Endothelial cell of umbilical vein (primary cell): ENCODE data around the gene DIAPH1. TPM values are rescaled to one million over a fixed set of nuclear protein-coding genes. Genes with fewer than 3 reads are reported as not detected.

Experiments
- BruUV-seq: library from RNA; stranded (reverse); fragments of 400-500 nt; replicated peaks from 2 replicates; lab custom pipeline; 2021; lab: Mats Ljungman, UMichigan
- CTCF ChIA-PET: fragments of 300-600, 350-600 bp; sonication (Branson Sonifier 250); formaldehyde crosslinking; loops from one replicate; lab custom pipeline; 2021; ENCODE audit warnings: antibody characterized with exemption, inconsistent platforms; lab: Charles Lee
- POLR2A ChIA-PET: fragments of 300-600, 350-600 bp; sonication (Branson Sonifier 250); formaldehyde crosslinking; loops from one replicate; lab custom pipeline; 2021; ENCODE audit warnings: antibody characterized with exemption, inconsistent platforms; lab: Charles Lee
- DNase-seq: peaks from one replicate; pipeline ENCODE4 v3.0.0-alpha.2; 2011; ENCODE audit warnings: low read depth, low spot score
- FAIRE-seq: peaks from 2 replicates; lab custom pipeline; 2011; peaks lifted over from hg19 to GRCh38; lab: Jason Lieb, UNC
- H2AFZ ChIP-seq: 2 replicates; pipeline ENCODE4 v1.6.0; 2012; ENCODE audit warnings: low read depth, low read length, control low read depth, inconsistent platforms
- H3K27ac ChIP-seq: 2 replicates; pipeline ENCODE4 v1.5.1; 2011; ENCODE audit warnings: low read depth, mild to moderate bottlenecking, control low read depth, low read length, moderate library complexity; ENCODE audit not compliant: insufficient read depth
- H3K27me3 ChIP-seq, 2 experiments: 2 replicates each; pipeline versions ENCODE4 v1.6.0 to v1.6.1; 2011; ENCODE audit warnings: low read length in 2 of 2, mixed read lengths in 1 of 2; ENCODE audit not compliant: control insufficient read depth in 2 of 2, insufficient read depth in 2 of 2
- H3K36me3 ChIP-seq, 2 experiments: 2 replicates in 1 of 2; 3 replicates in 1 of 2; pipeline ENCODE4 v1.5.1; 2011; ENCODE audit warnings: low read length in 2 of 2, mild to moderate bottlenecking in 1 of 2, moderate library complexity in 1 of 2; ENCODE audit not compliant: control insufficient read depth in 2 of 2, insufficient read depth in 2 of 2; ENCODE audit errors: extremely low read depth in 1 of 2
- H3K4me1 ChIP-seq: 3 replicates; pipeline ENCODE4 v1.5.1; 2011; ENCODE audit warnings: mild to moderate bottlenecking, low read length; ENCODE audit not compliant: control insufficient read depth, insufficient read depth; ENCODE audit errors: extremely low read depth
- H3K4me2 ChIP-seq: 2 replicates; pipeline ENCODE4 v1.6.1; 2011; ENCODE audit warnings: low read length, control low read depth, mixed read lengths; ENCODE audit not compliant: insufficient read depth
- H3K4me3 ChIP-seq, 3 experiments: fragments of 200-600 bp in 1 of 3; sonication (generic), shearing (Covaris generic) in 1 of 3; replicated peaks in 1 of 3; 2 replicates each; pipeline ENCODE4 v1.5.1; 2011 to 2016; ENCODE audit warnings: control low read depth in 3 of 3, low read length in 3 of 3, mild to moderate bottlenecking in 2 of 3, inconsistent platforms in 1 of 3, low read depth in 1 of 3, moderate library complexity in 1 of 3; ENCODE audit not compliant: insufficient read depth in 1 of 3
- H3K79me2 ChIP-seq: 2 replicates; pipeline ENCODE4 v1.6.0; 2012; ENCODE audit warnings: low read length, inconsistent platforms; ENCODE audit not compliant: control insufficient read depth, insufficient read depth
- H3K9ac ChIP-seq: replicated peaks from 2 replicates; pipeline ENCODE3; 2011; ENCODE audit warnings: low read length, control low read depth; ENCODE audit not compliant: insufficient read depth; ENCODE audit errors: extremely low read depth
- H3K9me1 ChIP-seq: replicated peaks from 3 replicates; pipeline ENCODE4 v1.6.0; 2011; ENCODE audit warnings: mild to moderate bottlenecking, low read length; ENCODE audit not compliant: control insufficient read depth, insufficient read depth; ENCODE audit errors: extremely low read depth
- H3K9me3 ChIP-seq: replicated peaks from 2 replicates; pipeline ENCODE4 v1.5.1; 2012; ENCODE audit warnings: low read length, inconsistent platforms; ENCODE audit not compliant: control insufficient read depth, insufficient read depth
- H4K20me1 ChIP-seq: replicated peaks from 2 replicates; pipeline ENCODE3; 2011; ENCODE audit warnings: mild to moderate bottlenecking, low read length; ENCODE audit not compliant: control insufficient read depth, insufficient read depth; ENCODE audit errors: extremely low read depth
- EZH2 ChIP-seq: IDR thresholded peaks from 2 replicates; pipeline ENCODE4 v1.6.1; 2012; ENCODE audit warnings: borderline replicate concordance, low read depth, mild to moderate bottlenecking, moderate library complexity, low read length, inconsistent platforms; ENCODE audit not compliant: severe bottlenecking
- FOS ChIP-seq: IDR thresholded peaks from 2 replicates; pipeline ENCODE4 v1.6.1; 2011; ENCODE audit warnings: mild to moderate bottlenecking, low read length, moderate library complexity, borderline replicate concordance; ENCODE audit not compliant: insufficient read depth
- GATA2 ChIP-seq: IDR thresholded peaks from 2 replicates; pipeline ENCODE4 v1.7.0; 2011; ENCODE audit warnings: low read depth, mild to moderate bottlenecking, moderate library complexity, mixed read lengths, low read length; ENCODE audit not compliant: insufficient read length, insufficient read depth
- JUN ChIP-seq: IDR thresholded peaks from 2 replicates; pipeline ENCODE4 v1.6.1; 2011; ENCODE audit warnings: borderline replicate concordance, low read depth; ENCODE audit not compliant: insufficient read length, insufficient read depth
- MAX ChIP-seq: IDR thresholded peaks from 2 replicates; pipeline ENCODE4 v1.6.1; 2011; ENCODE audit not compliant: insufficient read depth, insufficient read length
- MYC ChIP-seq: IDR thresholded peaks from one replicate; pipeline ENCODE4 v1.6.1; 2011; ENCODE audit warnings: mild to moderate bottlenecking, low read depth, low read length
- POLR2A ChIP-seq: IDR thresholded peaks from 2 replicates; pipeline ENCODE4 v1.6.1; 2012; ENCODE audit warnings: low read depth, mild to moderate bottlenecking, control low read depth, low read length
- POLR2AphosphoS5 ChIP-seq: IDR thresholded peaks from 2 replicates; pipeline ENCODE4 v1.6.1; 2012; ENCODE audit warnings: low read depth, mild to moderate bottlenecking, control low read depth, low read length, moderate library complexity; ENCODE audit not compliant: insufficient read depth
- dilution Hi-C: fragments of 300-500 bp; cut with MboI; formaldehyde crosslinking; loops from one replicate; pipeline ENCODE4 v1.15.0; 2019; ENCODE audit warnings: low sequenced_read_pairs; ENCODE audit not compliant: extremely low pct_ligation_motif_present
- intact Hi-C: fragments of 100-400 bp; cut with micrococcal nuclease; formaldehyde crosslinking; loops from one replicate; pipeline ENCODE4 v1.10.0; 2022
- polyA plus RNA-seq, 4 experiments: library from polyadenylated mRNA; depleted of rRNA in 3 of 4; stranded (reverse) in 3 of 4; unstranded in 1 of 4; fragments of >200 nt; gene quantifications; 2 replicates each; pipeline versions ENCODE4 v1.2.1 to v1.2.3, GENCODE V29; 2011 to 2012; ENCODE audit warnings: missing spikeins in 1 of 4
- total RNA-seq: library from RNA; stranded (reverse); gene quantifications from 2 replicates; pipeline ENCODE4 v1.2.3, GENCODE V29; 2021
- TF ChIP-seq, protein P1 (sequence below), 2 donors: IDR thresholded peaks; 1 replicate in 1 of 2; 2 replicates in 1 of 2; pipeline ENCODE4 v1.5.1; 2011; ENCODE audit warnings: low read length in 2 of 2, mild to moderate bottlenecking in 2 of 2, moderate library complexity in 2 of 2, control low read depth in 1 of 2, inconsistent platforms in 1 of 2, low read depth in 1 of 2; ENCODE audit not compliant: insufficient read depth in 1 of 2; ENCODE audit errors: extremely low read depth in 1 of 2

Gene DIAPH1
- total and polyA plus RNA-seq, 2 donors (not counting 3 experiments of a cell fraction or from before 2014, with no cell fraction given): 68.6 to 105 TPM

DNA sequence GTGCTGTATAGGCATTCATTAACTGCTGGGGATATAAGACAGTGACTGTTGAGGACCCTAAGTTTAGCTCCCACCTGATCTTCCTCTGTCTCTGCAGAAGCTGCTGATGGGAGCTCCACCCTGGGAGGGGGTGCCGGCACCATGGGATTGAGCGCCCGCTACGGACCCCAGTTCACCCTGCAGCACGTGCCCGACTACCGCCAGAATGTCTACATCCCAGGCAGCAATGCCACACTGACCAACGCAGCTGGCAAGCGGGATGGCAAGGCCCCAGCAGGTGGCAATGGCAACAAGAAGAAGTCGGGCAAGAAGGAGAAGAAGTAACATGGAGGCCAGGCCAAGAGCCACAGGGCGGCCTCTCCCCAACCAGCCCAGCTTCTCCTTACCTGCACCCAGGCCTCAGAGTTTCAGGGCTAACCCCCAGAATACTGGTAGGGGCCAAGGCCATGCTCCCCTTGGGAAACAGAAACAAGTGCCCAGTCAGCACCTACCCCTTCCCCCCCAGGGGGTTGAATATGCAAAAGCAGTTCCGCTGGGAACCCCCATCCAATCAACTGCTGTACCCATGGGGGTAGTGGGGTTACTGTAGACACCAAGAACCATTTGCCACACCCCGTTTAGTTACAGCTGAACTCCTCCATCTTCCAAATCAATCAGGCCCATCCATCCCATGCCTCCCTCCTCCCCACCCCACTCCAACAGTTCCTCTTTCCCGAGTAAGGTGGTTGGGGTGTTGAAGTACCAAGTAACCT is 107.8 kb downstream of the DIAPH1 start:
- Histone ChIP-seq H3K4me3 (no peak overlapping the region), H3K36me3 (peaks cover 1 to 6% of the 10 kb centered on the region in 2 experiments), H3K27ac (no peak overlapping the region), H3K9me1 (no peaks in the 10 kb centered on the region), H4K20me1 (no peaks in the 10 kb centered on the region), H3K79me2 (no peaks in the 10 kb centered on the region), H3K27me3 (no peaks in the 10 kb centered on the region), H3K9ac (no peak overlapping the region), H2AFZ (no peak overlapping the region), H3K4me1 (peaks cover 31% of the 10 kb centered on the region), H3K4me2 (no peak overlapping the region), H3K9me3 (no peaks in the 10 kb centered on the region)
- FAIRE-seq (no peak), DNase-seq (no peak)
- ChIA-PET POLR2A (no interaction called here), CTCF (interaction anchor here (0.7 to 9.8 kb wide), 7 partner anchors 11 to 93 kb away, joined by 3 to 158 read pairs (median 7); partner anchors contain the start of genes PCDHGA12, PCDHGB7 and PCDHGC3)
- no peak for TF ChIP-seq JUN
- no peak for TF ChIP-seq MAX
- no peak for TF ChIP-seq EZH2
- TF ChIP-seq, protein P1, sequence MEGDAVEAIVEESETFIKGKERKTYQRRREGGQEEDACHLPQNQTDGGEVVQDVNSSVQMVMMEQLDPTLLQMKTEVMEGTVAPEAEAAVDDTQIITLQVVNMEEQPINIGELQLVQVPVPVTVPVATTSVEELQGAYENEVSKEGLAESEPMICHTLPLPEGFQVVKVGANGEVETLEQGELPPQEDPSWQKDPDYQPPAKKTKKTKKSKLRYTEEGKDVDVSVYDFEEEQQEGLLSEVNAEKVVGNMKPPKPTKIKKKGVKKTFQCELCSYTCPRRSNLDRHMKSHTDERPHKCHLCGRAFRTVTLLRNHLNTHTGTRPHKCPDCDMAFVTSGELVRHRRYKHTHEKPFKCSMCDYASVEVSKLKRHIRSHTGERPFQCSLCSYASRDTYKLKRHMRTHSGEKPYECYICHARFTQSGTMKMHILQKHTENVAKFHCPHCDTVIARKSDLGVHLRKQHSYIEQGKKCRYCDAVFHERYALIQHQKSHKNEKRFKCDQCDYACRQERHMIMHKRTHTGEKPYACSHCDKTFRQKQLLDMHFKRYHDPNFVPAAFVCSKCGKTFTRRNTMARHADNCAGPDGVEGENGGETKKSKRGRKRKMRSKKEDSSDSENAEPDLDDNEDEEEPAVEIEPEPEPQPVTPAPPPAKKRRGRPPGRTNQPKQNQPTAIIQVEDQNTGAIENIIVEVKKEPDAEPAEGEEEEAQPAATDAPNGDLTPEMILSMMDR (IDR thresholded peaks at IDR 0.05; ENCODE audit: extremely low read depth in 1 of 2, insufficient read depth in 1 of 2, low read depth in 1 of 2, low read length in 2 of 2): no peak
- TF ChIP-seq FOS: no peak
- TF ChIP-seq MYC: no peak
- no peak for TF ChIP-seq POLR2AphosphoS5
- TF ChIP-seq GATA2: no peak
- TF ChIP-seq POLR2A: no peak
- BruUV-seq: no TSS peak
- dilution Hi-C loops: no loop called here
- intact Hi-C loops: no loop called here
